KMS-11 (cell line): ENCODE measurements around the gene CTRB1.

Experiments used
- H2AFZ ChIP-seq: fragments of 200-600 bp; sonication (generic); 2 replicates; pipeline ENCODE4 v1.6.1; 2016; ENCODE audit warnings: antibody characterized with exemption, mixed run types, low read depth
- H3K27ac ChIP-seq: fragments of 200-600 bp; sonication (generic); 2 replicates; pipeline ENCODE4 v1.6.1; 2016; ENCODE audit warnings: mild to moderate bottlenecking, mixed run types
- H3K27me3 ChIP-seq: fragments of 200-600 bp; sonication (generic); 2 replicates; pipeline ENCODE4 v1.6.1; 2017; ENCODE audit warnings: mild to moderate bottlenecking, low read depth, mixed run types, moderate library complexity; ENCODE audit not compliant: insufficient read depth
- H3K36me3 ChIP-seq: fragments of 200-600 bp; sonication (generic); 2 replicates; pipeline ENCODE4 v1.6.1; 2017; ENCODE audit warnings: mild to moderate bottlenecking, mixed run types; ENCODE audit not compliant: insufficient read depth
- H3K4me1 ChIP-seq: fragments of 200-600 bp; sonication (generic); 2 replicates; pipeline ENCODE4 v1.6.1; 2016; ENCODE audit warnings: mild to moderate bottlenecking, low read depth, mixed run types; ENCODE audit not compliant: poor library complexity, severe bottlenecking
- H3K4me2 ChIP-seq: fragments of 200-600 bp; sonication (generic); 2 replicates; pipeline ENCODE4 v1.7.0; 2016; ENCODE audit warnings: mild to moderate bottlenecking, mixed run types
- H3K4me3 ChIP-seq: fragments of 200-600 bp; sonication (generic); IDR thresholded peaks from 2 replicates; pipeline ENCODE4 v1.6.1; 2017; ENCODE audit warnings: low read depth, low read length, mixed read lengths; ENCODE audit not compliant: insufficient read depth
- H3K79me2 ChIP-seq: fragments of 200-600 bp; sonication (generic); 2 replicates; pipeline ENCODE4 v1.6.1; 2016; ENCODE audit warnings: low read depth, mixed run types; ENCODE audit not compliant: insufficient read depth
- H3K9ac ChIP-seq: fragments of 200-600 bp; sonication (generic); 2 replicates; pipeline ENCODE4 v1.6.1; 2016; ENCODE audit warnings: mild to moderate bottlenecking, mixed run types
- H4K20me1 ChIP-seq: fragments of 200-600 bp; sonication (generic); 2 replicates; pipeline ENCODE4 v1.6.1; 2016; ENCODE audit warnings: mild to moderate bottlenecking, mixed run types; ENCODE audit not compliant: insufficient read depth
- TF ChIP-seq, protein P1 (sequence below): fragments of 200-600 bp; sonication (generic); conservative IDR thresholded peaks from 2 replicates; pipeline ENCODE4 v1.6.1; 2017; ENCODE audit warnings: low read depth, mild to moderate bottlenecking, antibody characterized with exemption, low read length, moderate library complexity, mixed read lengths

Gene CTRB1

DNA sequence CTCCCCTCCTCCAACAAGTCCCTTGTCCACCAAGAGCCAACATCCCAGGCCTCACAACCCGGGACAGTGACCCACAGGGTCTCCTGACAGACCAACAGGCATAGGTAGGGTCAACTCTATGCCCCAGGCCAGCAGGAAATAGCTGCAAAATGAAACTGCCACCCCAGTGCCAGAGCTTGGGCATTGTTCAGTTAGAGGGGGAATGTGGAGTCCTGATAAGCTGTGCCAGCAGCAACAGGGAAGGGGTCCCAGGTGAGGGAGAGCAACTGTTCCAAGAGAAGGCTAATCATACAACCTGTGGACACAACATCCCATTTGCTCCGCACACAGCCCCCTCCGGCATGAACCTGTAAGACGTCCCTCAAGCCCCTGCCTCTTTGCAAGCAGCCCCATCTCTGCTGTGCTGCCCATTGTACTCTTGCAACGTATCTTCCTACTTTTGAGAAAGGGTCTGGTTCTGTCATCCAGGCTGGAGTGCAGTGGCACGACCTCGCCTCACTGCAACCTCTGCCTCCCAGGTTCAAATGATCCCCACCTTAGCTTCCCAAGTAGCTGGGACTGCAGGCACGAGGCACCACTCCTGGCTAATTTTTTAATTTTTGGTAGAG is 29.0 kb upstream of the CTRB1 start:
- Histone ChIP-seq H3K4me1 (no peaks in the 10 kb centered on the region), H2AFZ (no peak overlapping the region), H3K27ac (no peak overlapping the region), H3K4me2 (no peak overlapping the region), H3K79me2 (no peaks in the 10 kb centered on the region), H3K27me3 (no peaks in the 10 kb centered on the region), H3K36me3 (no peaks in the 10 kb centered on the region), H4K20me1 (no peaks in the 10 kb centered on the region), H3K9ac (no peak overlapping the region), H3K4me3 (no peak overlapping the region)
- TF ChIP-seq, protein P1, sequence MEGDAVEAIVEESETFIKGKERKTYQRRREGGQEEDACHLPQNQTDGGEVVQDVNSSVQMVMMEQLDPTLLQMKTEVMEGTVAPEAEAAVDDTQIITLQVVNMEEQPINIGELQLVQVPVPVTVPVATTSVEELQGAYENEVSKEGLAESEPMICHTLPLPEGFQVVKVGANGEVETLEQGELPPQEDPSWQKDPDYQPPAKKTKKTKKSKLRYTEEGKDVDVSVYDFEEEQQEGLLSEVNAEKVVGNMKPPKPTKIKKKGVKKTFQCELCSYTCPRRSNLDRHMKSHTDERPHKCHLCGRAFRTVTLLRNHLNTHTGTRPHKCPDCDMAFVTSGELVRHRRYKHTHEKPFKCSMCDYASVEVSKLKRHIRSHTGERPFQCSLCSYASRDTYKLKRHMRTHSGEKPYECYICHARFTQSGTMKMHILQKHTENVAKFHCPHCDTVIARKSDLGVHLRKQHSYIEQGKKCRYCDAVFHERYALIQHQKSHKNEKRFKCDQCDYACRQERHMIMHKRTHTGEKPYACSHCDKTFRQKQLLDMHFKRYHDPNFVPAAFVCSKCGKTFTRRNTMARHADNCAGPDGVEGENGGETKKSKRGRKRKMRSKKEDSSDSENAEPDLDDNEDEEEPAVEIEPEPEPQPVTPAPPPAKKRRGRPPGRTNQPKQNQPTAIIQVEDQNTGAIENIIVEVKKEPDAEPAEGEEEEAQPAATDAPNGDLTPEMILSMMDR, result no peak

DNA sequence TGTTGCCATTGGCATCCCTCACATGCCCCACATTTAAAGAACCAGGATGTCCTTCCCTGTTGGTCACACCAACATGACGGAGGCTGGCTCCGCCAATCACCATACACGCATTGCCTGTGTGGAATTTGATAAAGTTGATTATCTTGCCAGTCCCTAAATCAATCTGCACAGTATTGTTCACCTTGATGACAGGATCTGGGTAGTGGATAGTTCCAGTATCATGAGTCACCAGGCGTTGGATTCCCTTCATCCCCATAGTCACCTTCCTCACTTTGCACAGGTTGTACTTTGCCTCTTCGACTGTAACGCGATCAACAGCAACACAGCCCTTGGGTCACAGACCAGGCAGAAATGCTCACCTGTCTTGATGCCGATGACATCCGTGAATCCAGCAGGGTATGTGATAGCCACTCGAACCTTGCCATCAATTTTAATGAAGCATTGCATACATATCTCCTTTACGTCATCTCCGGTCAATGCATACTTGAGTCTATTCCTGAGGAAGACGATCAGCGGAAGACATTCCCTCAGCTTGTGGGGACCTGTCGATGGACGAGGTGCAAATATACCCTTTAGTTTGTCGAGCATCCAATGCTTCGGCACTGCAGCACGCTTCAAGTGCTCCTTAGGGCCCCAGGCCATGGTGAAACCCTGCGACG is 26.1 kb upstream of the CTRB1 start:
- no peaks in the 10 kb centered on the region for H3K79me2 ChIP-seq
- no peak overlapping the region for H2AFZ ChIP-seq
- H3K4me3 ChIP-seq, result no peak overlapping the region
- H3K4me1 ChIP-seq, result no peaks in the 10 kb centered on the region
- H4K20me1 ChIP-seq, result no peaks in the 10 kb centered on the region
- no peaks in the 10 kb centered on the region for H3K36me3 ChIP-seq
- TF ChIP-seq, protein P1, result no peak
- no peaks in the 10 kb centered on the region for H3K27me3 ChIP-seq
- H3K27ac ChIP-seq, result no peak overlapping the region
- H3K4me2 ChIP-seq, result no peak overlapping the region
- H3K9ac ChIP-seq, result no peak overlapping the region

DNA sequence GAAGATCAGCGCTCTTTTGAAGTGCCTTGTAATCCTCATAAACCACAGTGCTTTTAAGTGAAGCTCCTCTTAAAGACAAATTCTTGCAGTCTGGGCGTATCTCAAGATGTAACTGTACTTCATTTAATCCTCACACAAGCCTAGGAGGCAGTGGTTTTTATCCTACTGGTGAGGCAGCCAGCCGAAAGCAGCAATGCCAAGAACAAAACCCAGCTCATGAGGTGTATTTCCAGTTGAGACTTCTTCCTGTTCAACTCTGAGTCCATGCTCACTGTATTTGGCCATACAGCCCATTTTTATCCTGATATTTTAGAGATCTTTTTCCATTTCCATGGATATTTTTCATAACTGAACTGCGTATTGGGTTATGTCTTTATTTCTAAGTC is 25.5 kb upstream of the CTRB1 start:
- Histone ChIP-seq H3K4me3 (no peak overlapping the region), H3K4me1 (no peaks in the 10 kb centered on the region), H4K20me1 (no peaks in the 10 kb centered on the region), H2AFZ (no peak overlapping the region), H3K27me3 (no peaks in the 10 kb centered on the region), H3K9ac (no peak overlapping the region), H3K4me2 (no peak overlapping the region), H3K27ac (no peak overlapping the region), H3K36me3 (no peaks in the 10 kb centered on the region), H3K79me2 (no peaks in the 10 kb centered on the region)
- TF ChIP-seq, protein P1, result no peak

DNA sequence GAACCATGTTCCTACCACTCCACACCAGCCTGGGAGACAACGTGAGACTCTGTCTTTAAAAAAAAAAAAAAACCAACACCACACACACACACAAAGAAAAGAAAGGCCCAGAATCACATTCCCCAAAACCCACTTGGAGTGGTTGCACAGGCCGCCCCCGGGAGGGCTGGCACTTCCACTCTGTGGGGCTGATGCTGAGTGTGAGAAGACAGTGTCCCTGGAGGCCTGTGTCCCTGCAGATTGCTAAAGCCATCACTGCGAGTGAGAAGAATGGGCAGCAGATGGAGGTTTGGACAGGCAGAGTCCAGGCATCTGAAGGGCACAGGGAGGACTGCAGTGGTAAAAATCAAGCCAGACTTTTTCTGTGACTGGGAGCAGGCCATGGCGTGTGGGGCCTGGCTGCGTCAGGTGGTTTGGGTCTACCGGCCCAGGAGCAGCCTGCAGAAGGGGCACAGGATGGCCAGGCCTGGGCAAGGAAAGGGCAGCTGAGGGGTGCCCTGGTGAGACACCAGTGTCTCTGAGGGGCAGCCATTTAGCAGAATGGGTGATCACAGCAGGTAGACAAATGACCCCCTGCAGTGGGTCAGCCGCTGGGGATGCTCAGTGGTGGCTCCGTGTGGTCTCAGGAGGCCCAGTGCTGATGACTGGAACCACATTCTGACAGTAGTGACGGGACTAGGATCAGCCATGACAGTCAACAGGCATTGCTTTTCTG is 24.9 kb upstream of the CTRB1 start:
- Histone ChIP-seq H2AFZ (no peak overlapping the region), H3K4me2 (no peak overlapping the region)
- TF ChIP-seq, protein P1, result no peak

More for the DNA sequence above, 24.9 kb upstream of the CTRB1 start:
- Histone ChIP-seq H3K79me2 (no peaks in the 10 kb centered on the region), H3K4me1 (no peaks in the 10 kb centered on the region), H3K36me3 (no peaks in the 10 kb centered on the region), H3K9ac (no peak overlapping the region), H3K27ac (no peak overlapping the region), H3K4me3 (no peak overlapping the region), H4K20me1 (no peaks in the 10 kb centered on the region), H3K27me3 (no peaks in the 10 kb centered on the region)
